ENCODE data around the gene CD180. TPM values are rescaled to one million over a fixed set of nuclear protein-coding genes. Genes with fewer than 3 reads are reported as not detected.
"Not testable (repeated sequence)": the region's sequence is repeated elsewhere in the genome, so short reads cannot be mapped to it uniquely, and the experiment has no call there.

CD180 gene
- total RNA-seq, 6 experiments from 2014 or later = not detected

- DNase-seq = no peak
- Mint-ChIP-seq H3K9me3 (no peaks in the 10 kb centered on the region), H3K27me3 (ENCODE audit: insufficient read depth) (peaks cover 6% of the 10 kb centered on the region), H3K4me1 (ENCODE audit: low read depth) (peaks cover 6% of the 10 kb centered on the region; the same call in 1 of the 2 replicates), H3K27ac (no peak overlapping the region), H3K4me3 (no peak overlapping the region), H3K36me3 (ENCODE audit: low read depth) (no peaks in the 10 kb centered on the region)
- TF ChIP-seq, protein P1, sequence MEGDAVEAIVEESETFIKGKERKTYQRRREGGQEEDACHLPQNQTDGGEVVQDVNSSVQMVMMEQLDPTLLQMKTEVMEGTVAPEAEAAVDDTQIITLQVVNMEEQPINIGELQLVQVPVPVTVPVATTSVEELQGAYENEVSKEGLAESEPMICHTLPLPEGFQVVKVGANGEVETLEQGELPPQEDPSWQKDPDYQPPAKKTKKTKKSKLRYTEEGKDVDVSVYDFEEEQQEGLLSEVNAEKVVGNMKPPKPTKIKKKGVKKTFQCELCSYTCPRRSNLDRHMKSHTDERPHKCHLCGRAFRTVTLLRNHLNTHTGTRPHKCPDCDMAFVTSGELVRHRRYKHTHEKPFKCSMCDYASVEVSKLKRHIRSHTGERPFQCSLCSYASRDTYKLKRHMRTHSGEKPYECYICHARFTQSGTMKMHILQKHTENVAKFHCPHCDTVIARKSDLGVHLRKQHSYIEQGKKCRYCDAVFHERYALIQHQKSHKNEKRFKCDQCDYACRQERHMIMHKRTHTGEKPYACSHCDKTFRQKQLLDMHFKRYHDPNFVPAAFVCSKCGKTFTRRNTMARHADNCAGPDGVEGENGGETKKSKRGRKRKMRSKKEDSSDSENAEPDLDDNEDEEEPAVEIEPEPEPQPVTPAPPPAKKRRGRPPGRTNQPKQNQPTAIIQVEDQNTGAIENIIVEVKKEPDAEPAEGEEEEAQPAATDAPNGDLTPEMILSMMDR (IDR thresholded peaks at IDR 0.05) = no peak
Measured at GRCh38 chr5:67176936-67177335, 19.7 kb downstream of the CD180 start.

GRCh38 chr5:67173959-67174358, 22.6 kb downstream of the CD180 start:
- H3K9me3 Mint-ChIP-seq = no peaks in the 10 kb centered on the region
- TF ChIP-seq, protein P1 (IDR thresholded peaks at IDR 0.05) = no peak
- no peak overlapping the region for H3K27ac Mint-ChIP-seq
- H3K36me3 Mint-ChIP-seq (ENCODE audit: low read depth) = no peaks in the 10 kb centered on the region
- H3K27me3 Mint-ChIP-seq (ENCODE audit: insufficient read depth) = peaks cover 5% of the 10 kb centered on the region; the same call in 1 of the 2 replicates
- no peak overlapping the region for H3K4me3 Mint-ChIP-seq
- DNase-seq = peak; percentile 6
- H3K4me1 Mint-ChIP-seq (ENCODE audit: low read depth) = peaks cover 4% of the 10 kb centered on the region; the same call in 1 of the 2 replicates

DNA sequence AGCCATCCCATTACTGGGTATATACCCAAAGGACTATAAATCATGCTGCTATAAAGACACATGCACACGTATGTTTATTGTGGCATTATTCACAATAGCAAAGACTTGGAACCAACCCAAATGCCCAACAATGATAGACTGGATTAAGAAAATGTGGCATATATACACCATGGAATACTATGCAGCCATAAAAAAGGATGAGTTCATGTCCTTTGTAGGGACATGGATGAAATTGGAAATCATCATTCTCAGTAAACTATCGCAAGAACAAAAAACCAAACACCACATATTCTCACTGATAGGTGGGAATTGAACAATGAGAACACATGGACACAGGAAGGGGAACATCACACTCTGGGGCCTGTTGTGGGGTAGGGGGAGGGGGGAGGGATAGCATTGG, 23.2 kb downstream of the CD180 start:
- DNase-seq; H3K9me3 Mint-ChIP-seq; H3K4me3 Mint-ChIP-seq; H3K4me1 Mint-ChIP-seq (ENCODE audit: low read depth); H3K27me3 Mint-ChIP-seq (ENCODE audit: insufficient read depth); H3K27ac Mint-ChIP-seq; H3K36me3 Mint-ChIP-seq (ENCODE audit: low read depth): not testable (repeated sequence)

DNA sequence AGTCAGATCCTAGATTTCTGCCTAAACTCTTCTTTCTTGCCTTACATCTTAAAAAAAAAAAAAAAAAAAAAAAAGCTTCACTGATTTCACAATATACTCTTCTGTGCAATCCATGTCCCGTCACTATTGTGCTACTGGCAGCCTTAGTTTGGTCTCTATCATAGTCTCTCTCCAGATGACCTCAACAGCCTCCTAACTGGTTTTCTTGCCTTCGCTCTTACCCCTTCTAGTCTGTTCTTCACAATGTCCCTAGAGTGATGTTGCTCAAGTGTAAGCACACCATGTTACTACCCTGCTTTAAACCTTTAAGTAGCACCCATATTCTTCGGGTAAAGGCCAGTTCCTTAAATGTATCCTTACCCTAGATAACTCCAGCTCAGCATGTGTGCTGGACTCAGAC, 25.8 kb downstream of the CD180 start:
- no peaks in the 10 kb centered on the region for H3K4me1 Mint-ChIP-seq (ENCODE audit: low read depth)

GRCh38 chr5:67168069-67168468, 28.5 kb downstream of the CD180 start:
- H3K4me3 Mint-ChIP-seq = no peak overlapping the region
- DNase-seq = no peak
- peaks cover under 1% of the 10 kb centered on the region; the same call in 1 of the 2 replicates for H3K36me3 Mint-ChIP-seq (ENCODE audit: low read depth)
- H3K4me1 Mint-ChIP-seq (ENCODE audit: low read depth) = no peaks in the 10 kb centered on the region
- H3K27ac Mint-ChIP-seq = no peak overlapping the region
- TF ChIP-seq, protein P1 (IDR thresholded peaks at IDR 0.05) = no peak
- H3K9me3 Mint-ChIP-seq = no peaks in the 10 kb centered on the region
- H3K27me3 Mint-ChIP-seq (ENCODE audit: insufficient read depth) = no peaks in the 10 kb centered on the region

More for the DNA sequence above, 25.8 kb downstream of the CD180 start:
- Mint-ChIP-seq H3K27ac (no peak overlapping the region), H3K36me3 (ENCODE audit: low read depth) (no peaks in the 10 kb centered on the region), H3K27me3 (ENCODE audit: insufficient read depth) (peaks cover 2% of the 10 kb centered on the region; the same call in 1 of the 2 replicates), H3K9me3 (no peaks in the 10 kb centered on the region), H3K4me3 (no peak overlapping the region)
- no peak for DNase-seq
- TF ChIP-seq, protein P1 (IDR thresholded peaks at IDR 0.05) = no peak

DNA sequence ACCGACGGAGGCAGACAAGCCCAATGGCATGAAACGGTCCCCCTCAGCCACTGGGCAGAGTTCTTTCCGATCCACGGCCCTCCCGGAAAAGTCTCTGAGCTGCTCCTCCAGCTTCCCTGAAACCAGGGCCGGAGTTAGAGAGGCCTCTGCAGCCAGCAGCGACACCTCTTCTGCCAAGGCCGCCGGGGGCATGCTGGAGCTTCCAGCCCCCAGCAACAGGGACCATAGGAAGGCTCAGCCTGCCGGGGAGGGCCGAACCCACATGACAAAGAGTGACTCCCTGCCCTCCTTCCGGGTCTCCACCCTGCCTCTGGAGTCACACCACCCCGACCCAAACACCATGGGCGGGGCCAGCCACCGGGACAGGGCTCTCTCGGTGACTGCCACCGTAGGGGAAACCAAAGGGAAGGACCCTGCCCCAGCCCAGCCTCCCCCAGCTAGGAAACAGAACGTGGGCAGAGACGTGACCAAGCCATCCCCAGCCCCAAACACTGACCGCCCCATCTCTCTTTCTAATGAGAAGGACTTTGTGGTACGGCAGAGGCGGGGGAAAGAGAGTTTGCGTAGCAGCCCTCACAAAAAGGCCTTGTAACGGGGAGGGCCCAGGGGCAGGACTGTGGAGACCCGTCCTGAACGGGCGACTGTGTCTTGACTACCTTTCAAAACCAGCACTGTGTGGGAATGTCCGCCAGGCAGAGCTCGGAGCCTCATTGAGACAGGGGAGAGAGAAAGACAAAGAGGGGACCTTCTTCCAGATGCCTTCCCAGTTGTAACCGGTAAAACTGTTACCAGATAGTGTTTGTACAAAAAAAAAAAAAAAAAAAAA, 29.9 kb downstream of the CD180 start:
- Mint-ChIP-seq H3K4me3 (no peak overlapping the region), H3K27me3 (ENCODE audit: insufficient read depth) (no peaks in the 10 kb centered on the region), H3K4me1 (ENCODE audit: low read depth) (no peaks in the 10 kb centered on the region), H3K9me3 (no peaks in the 10 kb centered on the region), H3K27ac (no peak overlapping the region), H3K36me3 (ENCODE audit: low read depth) (peaks cover 5% of the 10 kb centered on the region; the same call in 1 of the 2 replicates)
- DNase-seq = no peak
- TF ChIP-seq, protein P1 (IDR thresholded peaks at IDR 0.05) = peak; percentile 58; the same call in 1 of the 2 replicates
